Choroid plexus epithelial cell (primary cell): ENCODE data around the gene DEDD.

ENCODE experiments used
- DNase-seq: peaks from one replicate; pipeline ENCODE4 v3.0.0-alpha.2; 2010; ENCODE audit warnings: low read depth
- H3K4me3 ChIP-seq: 2 replicates; pipeline ENCODE4 v1.5.1; 2011; ENCODE audit warnings: low read depth, mild to moderate bottlenecking, control low read depth, low read length, moderate library complexity
- TF ChIP-seq, protein P1 (sequence below): conservative IDR thresholded peaks from 2 replicates; pipeline ENCODE4 v1.5.1; 2011; ENCODE audit warnings: low read depth, mild to moderate bottlenecking, control low read depth, inconsistent platforms, low read length, moderate library complexity

Gene DEDD

DNA sequence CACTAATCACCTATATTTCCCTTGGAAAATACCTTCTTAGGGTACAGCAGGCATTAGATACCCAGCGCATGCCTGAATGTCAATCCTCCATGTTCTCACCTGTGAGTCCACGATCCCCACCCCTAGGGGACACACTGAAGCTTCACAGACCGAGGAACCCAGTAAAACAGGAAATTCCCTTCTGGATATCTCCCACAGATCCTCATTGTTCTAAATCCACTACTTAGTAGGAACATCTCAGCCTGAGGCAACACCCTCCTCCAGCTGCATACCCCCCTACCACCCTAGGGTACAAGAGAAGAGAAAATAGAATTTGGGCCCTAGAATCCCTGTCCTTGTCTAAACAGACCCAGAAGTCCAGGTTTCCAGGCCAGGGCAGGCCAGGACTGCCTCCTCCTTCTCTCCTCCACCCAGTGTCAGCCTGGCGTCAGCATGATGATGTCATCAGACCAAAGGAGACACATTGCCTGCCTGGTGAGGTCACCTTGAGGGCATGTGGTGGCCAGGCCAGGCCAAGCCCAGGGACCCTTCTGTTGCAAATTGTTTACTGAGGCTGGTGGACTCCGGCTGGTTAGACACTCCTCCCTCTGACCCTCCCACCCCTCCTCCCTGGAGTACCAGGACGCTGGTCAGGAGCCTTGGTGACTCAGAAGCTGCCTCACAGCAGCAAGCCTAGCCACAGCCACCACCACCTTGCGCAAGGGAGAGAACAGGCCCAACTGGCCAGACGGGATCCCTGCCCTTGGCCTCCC is 49.3 kb downstream of the DEDD start:
- TF ChIP-seq, protein P1, sequence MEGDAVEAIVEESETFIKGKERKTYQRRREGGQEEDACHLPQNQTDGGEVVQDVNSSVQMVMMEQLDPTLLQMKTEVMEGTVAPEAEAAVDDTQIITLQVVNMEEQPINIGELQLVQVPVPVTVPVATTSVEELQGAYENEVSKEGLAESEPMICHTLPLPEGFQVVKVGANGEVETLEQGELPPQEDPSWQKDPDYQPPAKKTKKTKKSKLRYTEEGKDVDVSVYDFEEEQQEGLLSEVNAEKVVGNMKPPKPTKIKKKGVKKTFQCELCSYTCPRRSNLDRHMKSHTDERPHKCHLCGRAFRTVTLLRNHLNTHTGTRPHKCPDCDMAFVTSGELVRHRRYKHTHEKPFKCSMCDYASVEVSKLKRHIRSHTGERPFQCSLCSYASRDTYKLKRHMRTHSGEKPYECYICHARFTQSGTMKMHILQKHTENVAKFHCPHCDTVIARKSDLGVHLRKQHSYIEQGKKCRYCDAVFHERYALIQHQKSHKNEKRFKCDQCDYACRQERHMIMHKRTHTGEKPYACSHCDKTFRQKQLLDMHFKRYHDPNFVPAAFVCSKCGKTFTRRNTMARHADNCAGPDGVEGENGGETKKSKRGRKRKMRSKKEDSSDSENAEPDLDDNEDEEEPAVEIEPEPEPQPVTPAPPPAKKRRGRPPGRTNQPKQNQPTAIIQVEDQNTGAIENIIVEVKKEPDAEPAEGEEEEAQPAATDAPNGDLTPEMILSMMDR: no peak
- H3K4me3 ChIP-seq: no peak overlapping the region

DNA sequence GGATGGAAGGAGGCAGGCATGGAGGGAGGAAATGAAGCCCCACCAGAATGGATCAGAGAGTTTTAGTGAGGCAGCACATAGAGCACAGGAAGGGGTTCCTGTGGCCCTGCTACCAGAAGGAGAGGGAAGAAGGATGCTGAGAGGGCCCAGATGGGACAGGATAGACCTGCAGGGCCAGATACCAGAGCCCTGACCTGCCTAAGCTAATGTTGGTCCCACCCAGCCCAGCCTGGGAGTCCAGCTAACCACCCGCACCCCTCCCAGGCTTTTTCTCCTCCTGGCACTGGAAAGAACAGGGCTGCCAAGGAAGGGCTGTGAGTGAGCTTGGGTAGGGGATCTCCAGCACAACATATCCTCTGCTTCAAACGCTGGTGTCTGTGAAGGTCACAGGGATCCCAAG is 50.0 kb downstream of the DEDD start:
- TF ChIP-seq, protein P1: no peak
- no peak for DNase-seq
- H3K4me3 ChIP-seq: no peak overlapping the region

More for the DNA sequence above, 49.3 kb downstream of the DEDD start:
- peak; percentile 98 for DNase-seq

DNA sequence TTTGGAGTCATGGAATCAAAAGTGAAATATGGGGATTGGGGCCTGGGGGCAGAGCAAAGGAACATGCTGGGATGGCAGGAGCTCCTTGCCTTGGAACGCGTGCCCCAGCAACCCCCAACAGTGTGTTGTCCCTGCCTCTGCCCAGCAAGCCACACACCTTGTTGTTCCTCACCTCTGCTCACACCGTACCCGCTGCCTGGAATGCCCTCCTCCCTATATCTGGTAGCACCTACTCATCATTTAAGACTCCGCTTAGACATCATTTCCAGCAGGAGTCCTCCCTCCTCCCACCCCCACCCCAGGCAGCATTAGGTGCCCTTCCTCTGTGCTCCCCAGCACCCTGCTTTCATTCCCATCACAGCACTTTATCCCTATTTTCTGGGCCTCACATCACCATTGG is 50.9 kb downstream of the DEDD start:
- no peak for DNase-seq
- TF ChIP-seq, protein P1: no peak
- H3K4me3 ChIP-seq: no peak overlapping the region

DNA sequence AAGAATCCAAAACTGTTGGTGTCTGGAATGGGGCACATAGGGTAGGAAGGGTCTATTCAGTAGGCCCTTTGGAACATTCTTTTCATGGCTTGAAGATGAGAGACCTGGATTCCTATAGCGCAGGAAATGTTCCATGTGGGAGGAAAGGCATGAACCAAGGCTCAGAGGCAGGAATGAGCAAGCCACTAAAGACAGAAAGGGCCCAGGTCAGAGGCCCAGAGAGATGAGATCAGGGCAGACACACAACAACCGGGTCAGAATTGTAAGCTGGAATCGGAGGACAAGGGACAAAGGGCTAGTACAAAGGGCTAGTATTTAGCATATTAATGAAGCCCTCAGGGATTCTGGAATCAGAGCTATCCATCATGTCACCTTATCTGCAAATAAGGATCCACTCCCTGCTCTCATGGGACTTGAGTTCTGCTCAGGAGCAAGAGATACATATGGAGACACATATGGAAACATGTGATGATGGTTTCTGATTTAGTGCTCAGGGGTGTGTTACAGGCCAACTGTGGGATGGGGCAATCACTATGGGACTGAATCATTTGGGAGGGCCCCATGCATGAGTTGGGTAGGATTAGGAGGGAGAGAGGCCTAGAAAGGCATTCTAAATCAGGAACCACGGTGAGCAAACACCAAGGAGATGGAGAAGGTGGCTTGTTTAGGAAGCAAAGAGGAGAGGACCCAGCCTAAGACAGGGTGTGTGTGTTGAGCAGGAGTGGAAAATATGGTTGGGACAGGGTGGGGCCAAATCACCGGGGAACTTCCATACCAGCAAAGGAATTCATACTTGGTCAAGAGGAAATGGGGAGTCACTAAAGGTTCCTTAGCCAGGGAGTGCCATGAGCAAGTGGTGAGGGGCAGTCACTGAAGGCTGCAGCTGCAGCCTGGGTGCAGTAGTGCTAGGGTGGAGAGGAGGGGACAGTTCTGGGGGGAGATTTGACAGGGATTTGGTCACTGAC is 51.7 kb downstream of the DEDD start:
- DNase-seq: peak; percentile 42
- no peak overlapping the region for H3K4me3 ChIP-seq
- TF ChIP-seq, protein P1: no peak

DNA sequence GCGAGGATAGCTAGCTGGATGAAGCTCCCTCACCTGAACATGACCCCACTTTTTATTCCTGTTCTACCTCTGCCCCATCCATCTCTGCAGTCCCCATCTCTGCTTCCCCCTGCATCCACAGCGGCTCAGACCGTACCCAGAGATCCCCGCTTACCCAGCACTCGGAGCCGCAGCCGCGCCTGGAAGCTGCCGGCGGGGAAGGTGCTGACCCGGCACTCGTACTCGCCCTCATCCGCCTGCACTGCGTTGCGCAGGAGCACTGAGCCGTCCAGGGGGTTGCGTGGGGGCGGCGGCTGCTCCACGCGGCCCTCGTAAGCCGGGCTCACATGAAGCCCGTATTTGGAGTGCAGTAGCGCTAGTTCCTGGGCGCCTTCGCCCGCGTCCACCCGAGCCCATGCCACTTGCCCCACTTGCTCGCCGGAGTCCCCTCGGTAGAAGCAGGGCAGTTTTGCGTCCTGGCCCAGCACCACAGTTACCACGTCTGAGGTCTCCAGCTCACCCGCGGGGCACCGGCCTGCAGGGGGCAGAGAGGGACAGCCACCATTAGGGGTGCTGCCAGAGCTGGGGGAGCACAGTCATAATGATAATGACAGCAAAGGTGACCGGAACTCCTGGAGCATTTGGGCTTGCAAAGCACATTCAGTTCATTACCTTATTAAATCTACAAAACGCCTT is 52.9 kb downstream of the DEDD start:
- H3K4me3 ChIP-seq: no peak overlapping the region
- TF ChIP-seq, protein P1: no peak
- no peak for DNase-seq

DNA sequence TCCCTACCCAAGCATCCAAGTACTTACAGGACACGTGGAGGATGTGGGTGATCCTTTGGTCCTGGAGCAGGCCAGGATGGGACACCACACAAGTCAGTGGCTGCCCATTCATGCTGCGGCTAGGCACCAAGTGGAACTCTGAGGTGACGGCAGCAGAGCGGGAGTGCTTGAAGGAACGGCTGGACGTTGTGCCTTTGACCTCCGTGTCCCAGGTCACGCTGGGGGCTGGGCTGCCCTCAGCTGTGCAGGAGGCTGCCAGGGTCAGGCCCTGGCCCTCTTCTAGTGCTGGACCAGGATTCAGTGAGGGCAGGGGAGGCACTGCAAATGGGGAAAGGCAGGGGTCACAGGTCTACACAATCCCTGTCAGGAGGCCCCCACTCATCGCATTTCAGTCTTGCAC is 55.0 kb downstream of the DEDD start:
- TF ChIP-seq, protein P1: no peak
- no peak overlapping the region for H3K4me3 ChIP-seq
- no peak for DNase-seq
